Astrocyte (in vitro differentiated cells and primary cell): Measurements from ENCODE around the gene TRRAP.

Source experiments
- CTCF ChIP-seq: IDR thresholded peaks from 2 replicates; pipeline ENCODE4 v1.5.1; 2011; ENCODE audit warnings: low read depth, mild to moderate bottlenecking, inconsistent platforms, low read length, moderate library complexity; ENCODE audit not compliant: insufficient read depth
- EZH2 ChIP-seq: IDR thresholded peaks from 2 replicates; pipeline ENCODE4 v1.6.1; 2012; ENCODE audit warnings: mild to moderate bottlenecking, low read length, inconsistent platforms; ENCODE audit not compliant: insufficient read depth

GRCh38 chr7:98868450-98868849 lies 9.9 kb upstream of the TRRAP start:
- TF ChIP-seq CTCF (no peak), EZH2 (no peak)
